Activated CD4-positive, alpha-beta T cell treated with anti-CD3 and anti-CD28 coated beads for 36 hours (primary cell): ENCODE measurements around the gene PHF24. TPM values are rescaled to one million over a fixed set of nuclear protein-coding genes. Genes with fewer than 3 reads are reported as not detected.

Experiments
- ATAC-seq: fragments of 200-7000 bp; cut with Tn5 transposase; one replicate; pipeline ENCODE4 v1.10.0; 2021; ENCODE audit warnings: mild to moderate bottlenecking, moderate library complexity
- CTCF ChIA-PET: fragments of 350-600 bp; sonication (Branson Sonifier 250); formaldehyde crosslinking; loops from one replicate; lab custom pipeline; 2021; ENCODE audit warnings: antibody characterized with exemption; lab: Charles Lee
- POLR2A ChIA-PET: fragments of 350-600 bp; sonication (Branson Sonifier 250); formaldehyde crosslinking; loops from one replicate; lab custom pipeline; 2021; ENCODE audit warnings: antibody characterized with exemption, inconsistent platforms; lab: Charles Lee
- DNase-seq: peaks from one replicate; pipeline ENCODE4 v3.0.0-alpha.2; 2020
- H3K27ac Mint-ChIP-seq: one replicate; pipeline ENCODE4 v1.8.0; 2021; ENCODE audit warnings: mixed read lengths
- H3K27me3 Mint-ChIP-seq: one replicate; pipeline ENCODE4 v1.8.0; 2021; ENCODE audit warnings: mixed read lengths
- H3K36me3 Mint-ChIP-seq: one replicate; pipeline ENCODE4 v1.8.0; 2021; ENCODE audit warnings: low read depth, mixed read lengths
- H3K4me1 Mint-ChIP-seq: one replicate; pipeline ENCODE4 v1.8.0; 2021; ENCODE audit warnings: mixed read lengths
- H3K4me3 Mint-ChIP-seq: one replicate; pipeline ENCODE4 v1.8.0; 2021; ENCODE audit warnings: mild to moderate bottlenecking, moderate library complexity, mixed read lengths
- H3K9me3 Mint-ChIP-seq: one replicate; pipeline ENCODE4 v1.8.0; 2021; ENCODE audit warnings: low read depth, mixed read lengths
- intact Hi-C, 2 experiments: fragments of 100-400 bp; cut with DNase I in 1 of 2; cut with micrococcal nuclease in 1 of 2; formaldehyde crosslinking; loops; one replicate each; pipeline versions ENCODE4 v1.14.2 to v1.15.1; 2022 to 2024; cut with DNase I, micrococcal nuclease
- total RNA-seq, 2 experiments: library from RNA; stranded (reverse); gene quantifications; one replicate each; pipeline ENCODE4 v1.2.3, GENCODE V29; 2021

Gene PHF24
- total RNA-seq, 2 experiments from 2014 or later = 0.09 to 0.18 TPM

- no peak overlapping the region for H3K4me3 Mint-ChIP-seq
- ChIA-PET CTCF (interaction anchor here (0.9 to 2.2 kb wide), 11 partner anchors 14 to 224 kb away, joined by 3 to 43 read pairs (median 4); partner anchors contain the start of gene VCP), POLR2A (no interaction called here)
- DNase-seq (peak; percentile 61), ATAC-seq (no peak)
- intact Hi-C loops = loop anchor here in 1 of 2 experiments (1.0 to 2.0 kb wide), 2 partner anchors 21 to 112 kb away; partner anchors contain the start of gene PIGO
- no peaks in the 10 kb centered on the region for H3K9me3 Mint-ChIP-seq
- H3K4me1 Mint-ChIP-seq = peaks cover 66% of the 10 kb centered on the region
- H3K27me3 Mint-ChIP-seq = no peaks in the 10 kb centered on the region
- no peak overlapping the region for H3K27ac Mint-ChIP-seq
- H3K36me3 Mint-ChIP-seq = no peaks in the 10 kb centered on the region
These were observed 26.0 kb downstream of the PHF24 start for GRCh38 chr9:34984049-34984448.

- H3K4me3 Mint-ChIP-seq = no peak overlapping the region
- ATAC-seq (no peak), DNase-seq (peak; percentile 81)
- CTCF ChIA-PET = interaction anchor here (0.6 to 2.2 kb wide), 23 partner anchors 9 to 770 kb away, joined by 3 to 43 read pairs (median 4); partner anchors contain the start of genes FANCG and VCP
- POLR2A ChIA-PET = interaction anchor here (0.6 to 1.0 kb wide), 2 partner anchors 66 to 98 kb away, joined by 3 to 4 read pairs; no protein-coding TSS in a partner anchor
- H3K4me1 Mint-ChIP-seq = peaks cover 69% of the 10 kb centered on the region
- H3K36me3 Mint-ChIP-seq = no peaks in the 10 kb centered on the region
- H3K27me3 Mint-ChIP-seq = no peaks in the 10 kb centered on the region
- H3K9me3 Mint-ChIP-seq = no peaks in the 10 kb centered on the region
- intact Hi-C loops = loop anchor here (1.0 to 5.0 kb wide), 7 partner anchors 23 to 1168 kb away; partner anchors contain the start of genes CCDC107 (in 1 of the 2), GALT (in 1 of the 2), RMRP (in 1 of the 2) and UBE2R2 (in 1 of the 2)
- H3K27ac Mint-ChIP-seq = peak overlapping the region; percentile 64
These were observed 27.3 kb downstream of the PHF24 start for GRCh38 chr9:34985311-34985899.

GRCh38 chr9:34986540-34987047, 28.5 kb downstream of the PHF24 start:
- ChIA-PET POLR2A (no interaction called here), CTCF (interaction anchor here (0.7 to 1.1 kb wide), 4 partner anchors 11 to 751 kb away, joined by 3 to 4 read pairs (median 4); no protein-coding TSS in a partner anchor)
- peaks cover 5% of the 10 kb centered on the region for H3K36me3 Mint-ChIP-seq
- no peak overlapping the region for H3K4me3 Mint-ChIP-seq
- intact Hi-C loops = loop anchor here in 1 of 2 experiments (1.0 to 5.0 kb wide), 5 partner anchors 284 to 1169 kb away; partner anchors contain the start of genes CCDC107, GALT, RMRP and TESK1
- no peaks in the 10 kb centered on the region for H3K27me3 Mint-ChIP-seq
- peak overlapping the region; percentile 59 for H3K27ac Mint-ChIP-seq
- H3K4me1 Mint-ChIP-seq = peaks cover 78% of the 10 kb centered on the region
- H3K9me3 Mint-ChIP-seq = no peaks in the 10 kb centered on the region
- peak; percentile 23 for ATAC-seq
- DNase-seq = peak; percentile 80

GRCh38 chr9:34987160-34987901, 29.2 kb downstream of the PHF24 start:
- intact Hi-C loops = loop anchor here in 1 of 2 experiments (5.0 kb wide), 4 partner anchors 285 to 1170 kb away; partner anchors contain the start of genes CCDC107, GALT, RMRP and UBE2R2
- Mint-ChIP-seq H3K4me1 (peaks cover 84% of the 10 kb centered on the region), H3K4me3 (no peak overlapping the region), H3K36me3 (peaks cover 5% of the 10 kb centered on the region), H3K9me3 (no peaks in the 10 kb centered on the region), H3K27ac (peak overlapping the region; percentile 59), H3K27me3 (no peaks in the 10 kb centered on the region)
- CTCF ChIA-PET = interaction anchor here (0.6 to 2.3 kb wide), 5 partner anchors 10 to 904 kb away, joined by 3 to 5 read pairs (median 3); no protein-coding TSS in a partner anchor
- POLR2A ChIA-PET = no interaction called here
- DNase-seq (peak; percentile 56), ATAC-seq (no peak)

GRCh38 chr9:34988218-34989002, 30.3 kb downstream of the PHF24 start:
- peaks cover 5% of the 10 kb centered on the region for H3K36me3 Mint-ChIP-seq
- CTCF ChIA-PET = interaction anchor here (0.6 to 2.3 kb wide), 5 partner anchors 14 to 905 kb away, joined by 3 to 5 read pairs (median 5); no protein-coding TSS in a partner anchor
- intact Hi-C loops = loop anchor here (1.0 to 5.0 kb wide), 12 partner anchors 84 to 1171 kb away; partner anchors contain the start of genes VCP (in 2 of the 2), CCDC107 (in 1 of the 2), DCTN3 (in 1 of the 2) and GALT (in 1 of the 2)
- H3K4me1 Mint-ChIP-seq = peaks cover 83% of the 10 kb centered on the region
- H3K4me3 Mint-ChIP-seq = peak overlapping the region; percentile 78
- peak overlapping the region; percentile 94 for H3K27ac Mint-ChIP-seq
- DNase-seq = peak; percentile 78
- ATAC-seq = no peak
- H3K9me3 Mint-ChIP-seq = no peaks in the 10 kb centered on the region
- POLR2A ChIA-PET = no interaction called here
- no peaks in the 10 kb centered on the region for H3K27me3 Mint-ChIP-seq

GRCh38 chr9:34989003-34989945, 31.2 kb downstream of the PHF24 start, which contains the start of gene DNAJB5:
DNAJB5 (plus strand) TSS chr9:34989745; CDS start chr9:34990631, 886 bp downstream.
- peak within 1 kb of the TSS; percentile 94 for H3K27ac Mint-ChIP-seq
- ChIA-PET CTCF (interaction anchor here (0.6 to 2.3 kb wide), 6 partner anchors 13 to 105 kb away, joined by 3 to 5 read pairs (median 4); no protein-coding TSS in a partner anchor), POLR2A (interaction anchor here (1.3 kb wide), 1 partner anchor 13 kb away, joined by 5 read pairs; no protein-coding TSS in a partner anchor)
- peak; percentile 88 for ATAC-seq
- H3K4me3 Mint-ChIP-seq = peak within 1 kb of the TSS; percentile 78
- no peaks in the 10 kb centered on the region for H3K27me3 Mint-ChIP-seq
- peak; percentile 98 for DNase-seq
- peaks cover 5% of the 10 kb centered on the region for H3K36me3 Mint-ChIP-seq
- intact Hi-C loops = loop anchor here (1.0 to 5.0 kb wide), 12 partner anchors 83 to 1172 kb away; partner anchors contain the start of genes VCP (in 2 of the 2), CCDC107 (in 1 of the 2), DCTN3 (in 1 of the 2) and GALT (in 1 of the 2)
- peaks cover 82% of the 10 kb centered on the region for H3K4me1 Mint-ChIP-seq
- no peaks in the 10 kb centered on the region for H3K9me3 Mint-ChIP-seq

- peak overlapping the region; percentile 22 for H3K27ac Mint-ChIP-seq
- H3K4me3 Mint-ChIP-seq = peak overlapping the region; percentile 78
- POLR2A ChIA-PET = interaction anchor here (1.3 kb wide), 1 partner anchor 12 kb away, joined by 5 read pairs; no protein-coding TSS in a partner anchor
- H3K27me3 Mint-ChIP-seq = no peaks in the 10 kb centered on the region
- H3K36me3 Mint-ChIP-seq = peaks cover 5% of the 10 kb centered on the region
- CTCF ChIA-PET = interaction anchor here (0.6 to 2.3 kb wide), 6 partner anchors 12 to 105 kb away, joined by 3 to 5 read pairs (median 4); no protein-coding TSS in a partner anchor
- H3K4me1 Mint-ChIP-seq = peaks cover 77% of the 10 kb centered on the region
- peak; percentile 72 for DNase-seq
- no peak for ATAC-seq
- no peaks in the 10 kb centered on the region for H3K9me3 Mint-ChIP-seq
- intact Hi-C loops = loop anchor here (1.0 to 5.0 kb wide), 12 partner anchors 82 to 1173 kb away; partner anchors contain the start of genes VCP (in 2 of the 2), CCDC107 (in 1 of the 2), DCTN3 (in 1 of the 2) and GALT (in 1 of the 2)
These were observed 32.0 kb downstream of the PHF24 start for GRCh38 chr9:34989946-34990635.

- Mint-ChIP-seq H3K9me3 (no peaks in the 10 kb centered on the region), H3K27me3 (no peaks in the 10 kb centered on the region), H3K4me3 (peak overlapping the region; percentile 78), H3K4me1 (peaks cover 67% of the 10 kb centered on the region), H3K27ac (peak overlapping the region; percentile 81), H3K36me3 (peaks cover 5% of the 10 kb centered on the region)
- ATAC-seq (no peak), DNase-seq (peak; percentile 20)
- intact Hi-C loops = no loop called here
- ChIA-PET CTCF (interaction anchor here (0.6 kb wide), 1 partner anchor 22 kb away, joined by 3 read pairs; no protein-coding TSS in a partner anchor), POLR2A (interaction anchor here (1.4 kb wide), 1 partner anchor 11 kb away, joined by 3 read pairs; no protein-coding TSS in a partner anchor)
These were observed 33.0 kb downstream of the PHF24 start for GRCh38 chr9:34990908-34991606.
